Mesenchymal stem cell (in vitro differentiated cells and primary cell): Measurements from ENCODE around the gene ELMO1.

ENCODE experiments used
- DNase-seq: peaks from one replicate; pipeline ENCODE4 v3.0.0-alpha.2; 2013
- H2AFZ ChIP-seq: one replicate; pipeline ENCODE4 v1.6.1; 2013; ENCODE audit warnings: low read depth, mild to moderate bottlenecking, control low read depth, inconsistent platforms, low read length, moderate library complexity
- H2AK5ac ChIP-seq: 2 replicates; pipeline ENCODE4 v1.6.1; 2013; ENCODE audit warnings: low read length, moderate library complexity, mild to moderate bottlenecking, inconsistent platforms; ENCODE audit not compliant: severe bottlenecking
- H2BK120ac ChIP-seq: one replicate; pipeline ENCODE4 v1.6.1; 2013; ENCODE audit warnings: low read depth, mild to moderate bottlenecking, inconsistent platforms, low read length, moderate library complexity
- H2BK12ac ChIP-seq, 2 experiments: one replicate each; pipeline ENCODE4 v1.6.1; 2013; ENCODE audit warnings: inconsistent platforms in 2 of 2, low read length in 2 of 2, mild to moderate bottlenecking in 2 of 2, moderate library complexity in 2 of 2, control low read depth in 1 of 2
- H2BK15ac ChIP-seq: one replicate; pipeline ENCODE4 v1.6.1; 2013; ENCODE audit warnings: mild to moderate bottlenecking, low read depth, inconsistent platforms; ENCODE audit not compliant: poor library complexity, severe bottlenecking
- H2BK5ac ChIP-seq: 2 replicates; pipeline ENCODE4 v1.6.1; 2013; ENCODE audit warnings: low read depth, mild to moderate bottlenecking, low read length, control low read depth, inconsistent platforms; ENCODE audit not compliant: poor library complexity, severe bottlenecking
- H3K14ac ChIP-seq, 2 experiments: one replicate each; pipeline ENCODE4 v1.6.1; 2013; ENCODE audit warnings: inconsistent platforms in 2 of 2, low read length in 2 of 2, control low read depth in 1 of 2, mild to moderate bottlenecking in 1 of 2, moderate library complexity in 1 of 2
- H3K18ac ChIP-seq, 2 experiments: one replicate each; pipeline ENCODE4 v1.6.1; 2013; ENCODE audit warnings: inconsistent platforms in 2 of 2, low read length in 2 of 2, control low read depth in 1 of 2, low read depth in 1 of 2, mild to moderate bottlenecking in 1 of 2
- H3K23ac ChIP-seq, 2 experiments: one replicate each; pipeline ENCODE4 v1.6.1; 2013; ENCODE audit warnings: inconsistent platforms in 2 of 2, low read length in 2 of 2, mild to moderate bottlenecking in 2 of 2, moderate library complexity in 2 of 2, control low read depth in 1 of 2
- H3K27ac ChIP-seq: 2 replicates; pipeline ENCODE4 v1.5.1; 2013; ENCODE audit warnings: mild to moderate bottlenecking, moderate library complexity, low read length, control low read depth, inconsistent platforms; ENCODE audit not compliant: poor library complexity, severe bottlenecking
- H3K27me3 ChIP-seq, 2 experiments: 2 replicates each; pipeline versions ENCODE4 v1.6.1 to v1.7.0; 2013; ENCODE audit warnings: low read length in 2 of 2, mild to moderate bottlenecking in 2 of 2, moderate library complexity in 2 of 2, control low read depth in 1 of 2, inconsistent platforms in 1 of 2; ENCODE audit not compliant: control insufficient read depth in 1 of 2, insufficient read depth in 1 of 2
- H3K36me3 ChIP-seq, 2 experiments: 2 replicates each; pipeline versions ENCODE4 v1.6.1 to v1.7.0; 2013; ENCODE audit warnings: low read length in 2 of 2, control low read depth in 1 of 2, inconsistent platforms in 1 of 2, low read depth in 1 of 2, mild to moderate bottlenecking in 1 of 2; ENCODE audit not compliant: insufficient read depth in 2 of 2, control insufficient read depth in 1 of 2
- H3K4ac ChIP-seq, 2 experiments: one replicate each; pipeline ENCODE4 v1.6.1; 2013; ENCODE audit warnings: inconsistent platforms in 2 of 2, low read length in 2 of 2, mild to moderate bottlenecking in 2 of 2, moderate library complexity in 2 of 2, control low read depth in 1 of 2, low read depth in 1 of 2
- H3K4me1 ChIP-seq: 2 replicates; pipeline ENCODE4 v1.6.1; 2013; ENCODE audit warnings: low read depth, low read length, control low read depth; ENCODE audit not compliant: control insufficient read depth, insufficient read depth
- H3K4me2 ChIP-seq: 2 replicates; pipeline ENCODE4 v1.6.1; 2013; ENCODE audit warnings: low read length, mild to moderate bottlenecking, inconsistent platforms; ENCODE audit not compliant: poor library complexity, severe bottlenecking
- H3K4me3 ChIP-seq, 2 experiments: 2 replicates each; pipeline versions ENCODE4 v1.5.1 to v1.7.0; 2013; ENCODE audit warnings: low read length in 2 of 2, mild to moderate bottlenecking in 2 of 2, control low read depth in 1 of 2, low read depth in 1 of 2; ENCODE audit not compliant: insufficient read depth in 1 of 2
- H3K79me1 ChIP-seq: replicated peaks from 2 replicates; pipeline ENCODE4 v1.6.1; 2013; ENCODE audit warnings: mild to moderate bottlenecking, control low read depth, low read length, inconsistent platforms; ENCODE audit not compliant: poor library complexity, severe bottlenecking
- H3K9ac ChIP-seq: 2 replicates; pipeline ENCODE4 v1.7.0; 2013; ENCODE audit warnings: mild to moderate bottlenecking, low read length, moderate library complexity
- H3K9me3 ChIP-seq: 2 replicates; pipeline ENCODE4 v1.7.0; 2013; ENCODE audit warnings: mild to moderate bottlenecking, low read length; ENCODE audit not compliant: control insufficient read depth
- H4K8ac ChIP-seq: one replicate; pipeline ENCODE4 v1.6.1; 2013; ENCODE audit warnings: inconsistent platforms, mild to moderate bottlenecking, low read length, moderate library complexity
- H4K91ac ChIP-seq: one replicate; pipeline ENCODE4 v1.6.1; 2013; ENCODE audit warnings: mild to moderate bottlenecking, low read length, inconsistent platforms
- WGBS: methylation state at CpG from one replicate; pipeline ENCODE4 v1.1.7; 2013; ENCODE audit warnings: mixed read lengths; 5-methylcytosine and 5-hydroxymethylcytosine counted together

The ELMO1 gene

GRCh38 chr7:36928311-36928710, 520.4 kb downstream of the ELMO1 start:
- H3K36me3 ChIP-seq = no peaks in the 10 kb centered on the region
- H3K9ac ChIP-seq = no peak overlapping the region
- H3K79me1 ChIP-seq = no peaks in the 10 kb centered on the region
- H3K14ac ChIP-seq = no peak overlapping the region
- H2BK120ac ChIP-seq = no peak overlapping the region
- no peak overlapping the region for H3K18ac ChIP-seq
- H3K4me1 ChIP-seq = no peaks in the 10 kb centered on the region
- no peak overlapping the region for H3K4ac ChIP-seq
- H3K4me2 ChIP-seq = no peak overlapping the region
- H3K23ac ChIP-seq = no peak overlapping the region
- H2BK5ac ChIP-seq = no peak overlapping the region
- WGBS = 83% methylated on average over 5 of the region's 5 CpGs
- H3K27me3 ChIP-seq = peaks cover 0 to 4% of the 10 kb centered on the region in 2 experiments
- H3K4me3 ChIP-seq = no peak overlapping the region
- no peak for DNase-seq
- H2BK12ac ChIP-seq = no peak overlapping the region
- no peak overlapping the region for H4K91ac ChIP-seq
- peaks cover 19% of the 10 kb centered on the region for H3K9me3 ChIP-seq
- no peak overlapping the region for H2AK5ac ChIP-seq
- no peak overlapping the region for H3K27ac ChIP-seq
- no peak overlapping the region for H2AFZ ChIP-seq
- H4K8ac ChIP-seq = no peak overlapping the region
- H2BK15ac ChIP-seq = no peak overlapping the region

- Histone ChIP-seq H4K8ac (no peak overlapping the region), H3K4me2 (no peak overlapping the region), H2BK120ac (no peak overlapping the region), H2BK12ac (no peak overlapping the region), H3K36me3 (no peaks in the 10 kb centered on the region), H3K9ac (no peak overlapping the region), H2BK15ac (no peak overlapping the region), H3K4me3 (no peak overlapping the region), H3K23ac (no peak overlapping the region), H3K9me3 (no peaks in the 10 kb centered on the region), H3K27me3 (peaks cover 0 to 4% of the 10 kb centered on the region in 2 experiments), H2AFZ (no peak overlapping the region), H3K4ac (no peak overlapping the region), H2BK5ac (no peak overlapping the region), H3K79me1 (no peaks in the 10 kb centered on the region), H4K91ac (no peak overlapping the region), H3K18ac (no peak overlapping the region), H3K4me1 (no peaks in the 10 kb centered on the region), H3K27ac (no peak overlapping the region), H2AK5ac (no peak overlapping the region), H3K14ac (no peak overlapping the region)
- 53% methylated on average over 2 of the region's 3 CpGs for WGBS
- DNase-seq = no peak
These were observed 523.0 kb downstream of the ELMO1 start for GRCh38 chr7:36925691-36926090.

GRCh38 chr7:36925207-36925606, 523.5 kb downstream of the ELMO1 start:
- no peak overlapping the region for H3K9ac ChIP-seq
- no peak overlapping the region for H4K8ac ChIP-seq
- H2AFZ ChIP-seq = no peak overlapping the region
- H3K36me3 ChIP-seq = no peaks in the 10 kb centered on the region
- H3K4me3 ChIP-seq = no peak overlapping the region
- no peak overlapping the region for H2BK5ac ChIP-seq
- no peaks in the 10 kb centered on the region for H3K4me1 ChIP-seq
- no peak overlapping the region for H3K14ac ChIP-seq
- WGBS = 65% methylated on average over 5 of the region's 5 CpGs
- no peak overlapping the region for H4K91ac ChIP-seq
- H3K4me2 ChIP-seq = no peak overlapping the region
- H2BK12ac ChIP-seq = no peak overlapping the region
- H3K18ac ChIP-seq = no peak overlapping the region
- H2BK15ac ChIP-seq = no peak overlapping the region
- H3K27ac ChIP-seq = no peak overlapping the region
- H3K27me3 ChIP-seq = peaks cover 0 to 4% of the 10 kb centered on the region in 2 experiments
- no peak overlapping the region for H3K23ac ChIP-seq
- no peak for DNase-seq
- H3K79me1 ChIP-seq = no peaks in the 10 kb centered on the region
- H3K9me3 ChIP-seq = no peaks in the 10 kb centered on the region
- H2BK120ac ChIP-seq = no peak overlapping the region
- H3K4ac ChIP-seq = no peak overlapping the region
- H2AK5ac ChIP-seq = no peak overlapping the region

- H3K79me1 ChIP-seq = no peaks in the 10 kb centered on the region
- H3K4me3 ChIP-seq = no peak overlapping the region
- H3K9me3 ChIP-seq = no peaks in the 10 kb centered on the region
- H3K4me2 ChIP-seq = no peak overlapping the region
- H3K18ac ChIP-seq = no peak overlapping the region
- no peak overlapping the region for H3K27ac ChIP-seq
- H4K91ac ChIP-seq = no peak overlapping the region
- H3K4me1 ChIP-seq = no peaks in the 10 kb centered on the region
- no peak overlapping the region for H2BK120ac ChIP-seq
- H3K27me3 ChIP-seq = peaks cover 0 to 4% of the 10 kb centered on the region in 2 experiments
- H3K23ac ChIP-seq = no peak overlapping the region
- no peak overlapping the region for H3K14ac ChIP-seq
- H3K9ac ChIP-seq = no peak overlapping the region
- H4K8ac ChIP-seq = no peak overlapping the region
- no peak overlapping the region for H2BK5ac ChIP-seq
- no peak overlapping the region for H3K4ac ChIP-seq
- H2AK5ac ChIP-seq = no peak overlapping the region
- H3K36me3 ChIP-seq = no peaks in the 10 kb centered on the region
- no peak overlapping the region for H2BK15ac ChIP-seq
- DNase-seq = peak; percentile 53
- 48% methylated on average over 3 of the region's 3 CpGs for WGBS
- no peak overlapping the region for H2BK12ac ChIP-seq
- no peak overlapping the region for H2AFZ ChIP-seq
These were observed 524.7 kb downstream of the ELMO1 start for GRCh38 chr7:36923943-36924436.
